ENCODE data around the gene ARHGAP10.
"Not testable (repeated sequence)": the region's sequence is repeated elsewhere in the genome, so short reads cannot be mapped to it uniquely, and the experiment has no call there.

ARHGAP10 gene

DNA sequence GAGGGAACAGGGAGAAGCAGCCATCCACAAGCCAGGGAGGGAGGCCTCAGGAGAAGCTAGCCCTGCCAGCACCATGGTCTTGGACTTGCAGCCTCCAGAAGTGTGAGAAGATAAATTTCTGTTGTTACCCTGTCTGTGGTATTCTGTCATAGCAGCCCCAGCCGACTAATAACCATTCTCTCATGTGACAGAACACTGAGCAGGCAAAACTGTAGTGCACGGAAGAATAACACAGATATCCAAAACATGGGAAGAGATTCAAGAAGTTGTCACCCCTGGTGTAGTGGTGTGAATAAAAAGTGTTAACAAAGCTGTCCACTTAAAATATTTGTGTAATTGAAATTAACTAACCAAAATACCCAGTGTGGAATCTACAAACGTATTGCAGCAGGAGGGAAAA is 265.0 kb downstream of the ARHGAP10 start:
- DNase-seq: no peak

DNA sequence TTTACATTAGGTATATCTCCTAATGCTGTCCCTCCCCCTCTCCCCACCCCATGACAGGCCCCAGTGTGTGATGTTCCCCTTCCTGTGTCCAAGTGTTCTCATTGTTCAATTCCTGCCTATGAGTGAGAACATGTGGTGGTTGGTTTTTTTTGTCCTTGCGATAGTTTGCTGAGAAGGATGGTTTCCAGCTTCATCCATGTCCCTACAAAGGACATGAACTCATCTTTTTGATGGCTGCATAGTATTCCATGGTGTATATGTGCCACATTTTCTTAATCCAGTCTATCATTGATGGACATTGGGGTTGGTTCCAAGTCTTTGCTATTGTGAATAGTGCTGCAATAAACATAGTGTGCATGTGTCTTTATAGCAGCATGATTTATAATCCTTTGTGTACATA is 268.1 kb downstream of the ARHGAP10 start:
- DNase-seq: not testable (repeated sequence)

DNA sequence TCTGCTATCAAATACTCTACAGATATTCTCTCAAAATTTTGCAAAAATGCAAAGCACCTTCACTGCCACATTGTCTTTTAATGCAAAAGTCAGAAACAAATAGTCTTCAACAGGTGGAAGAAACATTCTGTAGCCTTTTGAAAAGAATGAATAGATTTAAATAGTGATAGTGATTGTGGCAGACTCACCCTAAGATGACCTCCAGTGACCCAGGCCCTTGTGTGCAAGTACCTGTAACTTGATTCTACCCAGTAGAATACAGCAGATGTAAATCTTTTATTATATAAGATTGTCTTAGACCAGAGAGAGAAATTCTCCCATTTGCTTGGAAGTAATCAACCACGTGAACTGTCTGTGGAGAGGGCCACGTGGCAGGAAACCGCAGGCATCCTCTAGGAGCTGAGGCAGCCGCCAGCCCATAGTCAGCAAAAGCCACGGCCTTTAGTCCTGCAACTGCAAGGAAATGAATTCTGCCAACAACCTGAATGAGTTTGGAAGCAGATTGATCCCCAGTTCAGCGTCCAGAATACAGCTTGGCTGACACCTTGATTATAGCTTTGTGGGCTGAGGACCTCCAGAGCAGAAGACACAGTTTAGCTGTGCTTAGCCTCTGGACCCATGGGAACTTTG is 272.5 kb downstream of the ARHGAP10 start:
- DNase-seq: no peak

DNA sequence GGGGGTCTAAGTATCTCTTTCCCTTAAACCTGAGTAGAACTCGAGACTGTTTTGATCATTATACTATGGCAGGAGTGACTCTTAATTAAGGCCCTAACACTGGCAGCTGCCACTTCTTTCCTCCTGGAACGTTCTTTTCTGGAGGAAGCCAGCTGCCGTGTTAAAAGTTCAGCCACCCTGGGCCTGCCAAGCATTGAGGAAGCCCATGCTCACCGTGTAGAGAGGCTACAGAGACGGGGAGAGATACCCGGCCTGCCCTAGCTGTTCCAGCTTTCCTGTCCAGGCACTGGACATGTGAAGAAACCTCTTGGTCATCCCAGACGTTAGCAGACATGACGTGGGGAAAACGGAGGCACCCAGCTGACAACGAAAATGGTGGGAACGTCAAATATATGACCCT is 274.1 kb downstream of the ARHGAP10 start:
- no peak for DNase-seq

DNA sequence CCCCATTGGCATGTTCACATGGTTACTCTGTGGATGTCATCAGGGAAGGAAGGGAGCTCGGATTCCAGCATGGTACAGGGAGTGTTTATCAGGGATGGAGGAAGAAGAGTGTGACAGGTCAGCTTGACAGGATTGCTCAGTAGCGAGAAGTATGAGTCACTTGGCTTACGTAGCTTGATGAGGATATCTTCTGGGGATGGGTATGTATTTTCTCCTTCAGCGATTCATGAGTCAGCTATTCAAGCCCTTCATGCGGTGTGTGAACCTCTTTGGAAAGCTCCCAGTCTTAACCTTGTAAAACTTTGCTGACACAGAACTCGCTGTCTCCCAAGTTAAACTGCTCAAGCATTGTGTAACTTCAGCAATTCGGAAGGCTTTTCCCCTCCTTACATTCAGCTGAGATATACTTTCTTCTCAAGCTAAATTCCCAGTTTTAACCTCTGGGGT is 275.4 kb downstream of the ARHGAP10 start:
- DNase-seq: no peak

DNA sequence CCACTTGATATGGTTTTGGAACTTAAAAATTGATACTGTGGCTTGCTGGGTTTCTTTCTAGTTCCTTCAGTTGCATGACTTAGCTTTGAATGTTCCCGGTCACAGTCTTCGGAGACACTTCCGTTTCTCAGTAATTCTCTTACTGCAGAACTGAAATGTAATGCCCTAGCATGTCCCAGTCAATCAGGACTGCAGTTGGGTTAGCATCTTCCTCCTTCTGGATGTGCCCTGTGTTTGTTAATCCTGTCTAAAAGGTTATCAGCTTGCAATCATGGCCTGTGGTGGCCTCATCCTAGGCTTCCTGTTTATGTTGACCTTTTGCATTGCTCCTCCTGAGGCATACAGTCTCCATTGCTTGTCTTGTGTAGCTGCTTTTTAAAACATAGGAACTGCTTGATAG is 275.9 kb downstream of the ARHGAP10 start:
- DNase-seq: no peak

DNA sequence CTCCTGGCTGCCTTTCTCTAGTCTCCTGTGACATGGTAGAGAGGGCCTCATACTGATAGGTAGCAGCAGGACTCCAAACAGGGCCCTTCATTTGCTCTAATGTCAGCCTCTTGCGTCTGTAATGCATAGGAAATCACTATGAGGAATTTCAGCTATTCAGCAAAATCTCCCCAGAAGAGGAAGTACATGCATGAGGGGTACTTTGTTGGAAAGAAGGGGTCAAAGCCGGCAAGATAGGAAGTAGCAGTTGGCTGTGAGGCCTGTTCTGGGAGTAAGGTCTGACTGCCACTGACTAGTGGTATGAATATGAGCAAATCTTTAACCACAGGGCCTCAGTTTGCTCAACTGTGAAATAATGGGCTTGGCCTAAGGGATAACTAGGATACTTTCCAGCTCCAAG is 283.2 kb downstream of the ARHGAP10 start:
- no peak for DNase-seq

DNA sequence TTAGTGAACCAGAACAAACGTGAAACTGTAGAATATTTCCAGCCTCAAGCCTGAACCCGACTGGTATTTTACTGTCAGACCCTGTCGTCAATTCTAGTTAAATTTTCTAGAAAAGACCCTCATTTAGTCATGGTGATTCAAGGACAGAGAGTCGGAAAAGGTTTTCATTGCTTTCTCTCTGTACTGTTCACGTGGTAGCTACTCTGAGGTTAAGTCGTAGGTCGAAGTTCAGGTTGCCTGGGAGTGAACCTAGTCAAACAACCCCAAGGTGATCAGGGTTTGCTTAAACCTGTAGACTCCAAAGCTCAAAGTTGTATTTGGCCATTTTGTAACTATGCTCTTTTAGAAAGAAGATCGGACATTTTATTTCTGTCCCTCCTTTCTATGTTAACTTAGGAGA is 283.6 kb downstream of the ARHGAP10 start:
- no peak for DNase-seq

DNA sequence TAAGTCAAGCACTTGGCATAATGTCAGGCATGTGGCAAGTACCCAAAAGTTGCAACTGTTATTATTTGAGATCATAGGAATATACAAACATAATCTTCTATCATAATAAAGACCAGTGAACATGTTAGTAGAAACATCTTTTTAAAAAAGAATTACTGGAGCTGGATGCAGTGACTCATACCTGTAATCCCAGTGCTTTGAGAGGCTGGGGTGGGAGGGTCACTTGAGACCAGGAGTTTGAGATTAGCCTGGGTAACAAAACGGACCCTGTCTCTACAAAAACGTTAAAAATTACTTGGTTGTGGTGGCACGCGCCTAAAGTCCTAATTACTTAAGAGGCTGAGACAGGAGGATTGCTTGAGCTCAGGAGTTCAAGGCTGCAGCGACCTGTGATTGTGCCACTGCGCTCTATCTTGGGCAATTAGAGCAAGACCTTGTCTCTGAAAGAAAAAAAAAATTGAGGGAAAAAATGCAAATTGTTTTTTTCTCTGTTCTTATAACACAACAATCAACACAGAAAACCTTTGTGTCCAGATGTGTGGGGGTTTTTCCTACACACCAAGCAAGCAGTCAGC is 284.3 kb downstream of the ARHGAP10 start:
- DNase-seq: no peak

DNA sequence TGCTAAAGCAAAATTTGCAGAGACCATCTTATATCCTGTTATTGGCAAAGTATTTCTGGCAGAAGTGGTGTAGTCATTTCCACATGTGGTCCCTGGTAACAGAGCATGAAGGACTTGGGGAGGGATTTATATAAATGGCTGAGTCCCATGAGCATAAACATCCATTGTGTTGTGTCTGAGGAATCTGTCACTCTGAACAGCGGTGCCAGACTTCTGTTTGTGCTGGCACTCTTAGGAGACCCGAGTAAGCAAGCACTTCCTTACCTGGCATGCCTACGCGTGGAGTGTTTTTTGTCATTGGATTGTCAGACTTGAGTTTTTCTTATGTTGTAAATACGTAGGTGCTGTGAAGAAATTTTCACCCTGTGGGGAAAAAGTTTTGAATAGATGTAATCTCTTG is 285.9 kb downstream of the ARHGAP10 start:
- DNase-seq: no peak

DNA sequence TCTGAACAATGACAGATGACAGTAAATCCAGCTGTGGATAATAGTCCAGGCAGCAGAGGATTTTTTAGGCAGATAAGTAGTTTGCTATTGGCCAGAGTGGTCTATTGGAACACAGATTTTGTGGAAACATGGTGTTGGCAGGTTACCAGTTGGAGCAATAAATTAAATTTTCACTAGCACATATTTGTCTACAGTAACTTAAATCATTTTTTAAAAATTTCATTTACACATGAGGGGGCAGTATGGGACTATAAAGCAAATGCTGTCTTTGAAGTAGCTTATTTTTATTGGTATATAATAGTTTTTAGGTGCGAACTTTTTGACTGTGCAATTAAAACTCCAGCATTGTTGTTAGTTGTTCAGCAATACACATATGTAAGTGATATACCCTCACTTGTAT is 289.8 kb downstream of the ARHGAP10 start:
- DNase-seq: no peak

DNA sequence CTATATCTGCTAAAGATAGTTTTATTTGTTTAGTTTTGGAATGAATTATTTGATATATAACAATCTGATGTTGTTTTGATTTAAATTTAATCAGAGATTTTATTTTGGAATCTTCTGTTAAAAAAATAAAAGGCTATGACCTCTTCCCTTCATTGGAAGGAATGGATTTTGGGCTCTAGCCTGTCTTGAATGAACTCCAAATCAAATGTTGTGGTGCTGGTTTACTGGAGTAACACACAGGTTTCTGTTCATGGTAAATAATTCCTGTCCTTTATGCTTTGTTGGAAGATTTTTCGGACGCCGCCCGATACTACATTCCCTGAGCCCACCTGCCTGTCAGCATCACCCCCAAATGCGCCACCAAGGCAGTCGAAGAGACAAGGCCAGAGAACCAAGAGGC is 291.1 kb downstream of the ARHGAP10 start:
- no peak for DNase-seq

DNA sequence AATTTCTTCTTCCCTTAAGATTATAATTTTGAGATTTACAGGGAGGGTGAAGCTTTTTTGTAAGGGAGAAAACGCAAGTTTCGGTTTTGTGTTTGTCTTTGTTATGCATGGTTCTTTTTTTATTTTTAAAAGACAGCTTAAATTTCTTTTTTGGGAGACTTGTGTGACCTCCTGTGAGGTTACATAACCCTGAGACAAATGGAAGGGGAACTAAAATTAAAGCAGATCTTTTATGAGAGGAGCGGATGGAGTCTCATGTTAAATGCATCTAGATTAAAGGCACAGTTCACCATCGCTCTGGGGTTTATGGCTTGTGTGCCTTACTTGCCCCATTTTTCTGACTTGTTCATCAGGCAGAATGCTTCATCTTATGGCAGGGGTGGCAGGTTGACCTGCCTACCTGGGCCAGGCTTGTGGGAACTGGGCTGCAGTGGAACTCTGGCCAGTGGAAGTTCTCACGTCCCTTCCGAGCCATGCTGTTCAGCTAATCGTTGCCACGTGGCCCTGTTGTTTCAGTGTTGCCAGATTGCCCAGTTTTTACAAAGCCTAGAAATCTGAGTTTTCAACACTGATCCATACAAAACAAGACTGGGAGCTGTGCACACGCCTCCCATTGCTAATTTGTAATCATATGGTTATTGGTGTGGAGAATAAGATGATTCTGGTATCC is 291.8 kb downstream of the ARHGAP10 start:
- no peak for DNase-seq

DNA sequence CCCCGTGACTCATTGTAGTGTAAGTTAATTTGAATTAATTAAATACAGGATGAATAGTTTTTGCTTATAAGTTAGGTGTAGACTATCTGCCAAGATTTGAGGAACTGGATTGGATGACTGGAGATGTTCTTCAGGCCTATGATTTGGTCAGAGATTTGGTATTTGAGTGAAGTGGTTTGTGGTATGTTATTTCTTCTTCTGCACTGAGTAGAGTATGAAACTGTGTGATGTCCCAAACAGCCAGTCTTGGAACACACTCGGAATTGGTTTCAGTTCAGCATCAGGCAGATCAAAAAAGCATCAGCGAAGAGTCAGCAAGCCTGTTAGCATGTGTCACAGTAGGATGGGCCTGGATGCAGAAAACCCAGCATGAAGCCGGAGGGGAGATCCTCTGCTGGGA is 294.1 kb downstream of the ARHGAP10 start:
- DNase-seq: no peak

DNA sequence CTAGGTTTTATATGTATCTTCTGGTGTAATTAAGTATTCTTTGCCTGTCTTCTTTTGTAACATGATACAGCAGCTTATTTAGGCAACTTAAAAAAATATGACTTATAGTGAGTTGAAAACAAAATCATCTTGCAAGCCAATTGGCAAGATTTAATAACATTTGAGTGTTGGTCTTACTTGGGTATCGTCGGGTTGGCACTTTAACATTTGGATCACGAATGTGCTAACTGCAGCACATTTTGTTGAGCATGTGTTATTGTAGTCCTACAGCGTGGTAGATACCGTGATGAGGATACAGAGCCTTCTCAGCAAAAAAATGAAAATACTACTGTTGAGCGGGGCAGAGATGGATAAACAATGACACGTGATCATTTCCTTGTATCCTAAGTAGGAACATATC is 295.3 kb downstream of the ARHGAP10 start:
- DNase-seq: no peak

DNA sequence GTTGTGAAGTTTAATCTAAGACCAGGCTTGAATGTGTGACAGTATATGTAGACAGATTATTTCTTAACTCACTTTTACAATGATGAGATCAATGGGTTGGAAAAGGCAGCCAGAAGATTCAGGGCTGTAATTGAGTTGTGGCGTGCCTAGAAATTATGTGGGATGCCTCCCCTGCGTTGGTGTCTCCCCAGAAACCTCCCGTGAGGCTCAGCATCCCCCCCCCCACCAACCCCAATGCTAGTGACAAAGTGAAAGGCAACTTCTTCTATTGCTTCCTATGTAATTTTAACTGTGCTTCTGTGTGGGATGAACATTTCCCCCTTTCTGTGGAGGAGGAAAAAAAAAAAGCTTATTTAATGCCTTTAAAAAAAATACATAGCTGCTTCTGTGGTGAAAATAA is 297.9 kb downstream of the ARHGAP10 start:
- no peak for DNase-seq

DNA sequence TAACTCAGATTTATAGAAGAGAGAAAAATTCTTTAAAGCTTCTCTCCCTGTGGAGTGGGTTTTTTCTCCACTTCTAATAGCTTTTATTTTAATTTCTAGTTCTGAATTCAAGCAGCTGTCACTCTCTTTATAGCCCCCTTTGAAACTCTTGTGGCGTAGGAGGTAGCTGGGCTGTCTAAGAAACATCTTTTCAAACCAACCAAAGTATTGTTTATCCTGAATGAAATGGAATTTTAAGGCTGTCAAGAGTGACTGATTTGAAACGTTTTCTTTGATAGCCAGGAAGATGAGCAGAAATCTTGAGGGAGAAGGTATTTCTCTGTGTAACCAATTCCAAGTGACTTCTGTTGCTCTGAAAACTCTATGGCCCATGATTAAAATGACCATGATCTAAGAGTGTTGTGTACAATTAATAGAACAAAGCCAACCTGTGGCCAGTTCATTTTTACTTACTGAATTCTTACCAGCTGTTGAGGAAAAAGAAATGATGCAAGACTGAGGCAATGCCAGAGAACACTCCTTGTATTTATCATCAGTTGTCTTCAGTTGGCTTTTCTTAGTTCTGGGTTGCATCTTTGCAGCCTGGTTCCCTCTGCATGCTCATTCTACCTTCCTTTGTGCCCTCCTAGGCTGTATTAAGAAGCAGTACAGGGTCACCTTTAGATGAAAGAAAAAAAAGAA is 298.4 kb downstream of the ARHGAP10 start:
- no peak for DNase-seq

DNA sequence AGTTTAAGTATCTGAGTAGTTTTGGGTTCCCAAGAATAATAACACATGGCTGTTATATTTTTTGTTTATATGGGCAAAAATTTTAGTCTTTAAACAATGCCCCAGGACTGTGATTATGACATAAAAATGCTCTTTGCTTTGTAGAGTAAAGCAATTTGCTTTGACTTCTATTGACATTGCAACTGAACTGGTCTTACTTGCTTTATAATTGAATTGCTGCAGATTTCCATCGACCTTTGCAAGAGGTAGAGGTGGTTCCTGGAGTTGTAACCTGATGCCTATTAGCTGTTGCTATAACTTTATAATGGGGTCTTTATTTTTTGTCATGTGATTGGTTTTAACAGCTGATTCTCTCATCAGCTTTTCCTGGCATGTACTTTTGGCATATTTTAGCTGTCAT is 302.9 kb downstream of the ARHGAP10 start:
- no peak for DNase-seq

DNA sequence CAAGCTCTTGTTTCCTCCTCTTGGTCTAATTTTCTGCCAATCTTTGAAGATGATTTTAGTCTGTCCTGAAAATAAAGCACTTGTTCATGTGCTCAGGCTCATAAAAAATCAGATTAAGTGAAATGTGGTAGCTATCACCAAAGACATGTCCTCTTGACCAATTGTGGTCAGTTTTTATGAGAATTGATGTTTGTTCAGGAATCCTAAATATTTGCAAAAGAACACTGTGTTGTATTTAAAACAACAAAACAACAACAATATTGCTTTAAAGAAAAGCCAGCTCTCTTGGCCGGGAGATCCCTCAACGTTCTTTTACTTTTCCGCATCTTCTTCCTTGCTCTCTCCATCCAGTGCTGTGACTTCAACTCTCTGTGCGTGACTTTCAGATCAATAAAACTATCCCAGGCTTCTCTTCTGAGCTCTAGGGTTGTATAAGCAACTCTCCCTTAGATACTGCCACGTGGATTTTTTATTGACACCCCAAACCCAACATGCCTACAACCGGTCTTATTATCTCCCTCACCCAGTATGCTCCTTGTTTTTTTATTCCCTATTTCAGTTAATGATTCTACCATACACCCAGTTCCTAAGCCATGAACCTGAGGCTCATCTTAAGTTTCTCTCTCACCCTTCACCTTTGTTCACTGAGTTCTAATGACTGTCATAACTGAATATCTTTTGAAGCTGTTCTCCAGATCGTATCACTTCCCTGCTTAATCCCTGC is 309.9 kb downstream of the ARHGAP10 start:
- DNase-seq: no peak

DNA sequence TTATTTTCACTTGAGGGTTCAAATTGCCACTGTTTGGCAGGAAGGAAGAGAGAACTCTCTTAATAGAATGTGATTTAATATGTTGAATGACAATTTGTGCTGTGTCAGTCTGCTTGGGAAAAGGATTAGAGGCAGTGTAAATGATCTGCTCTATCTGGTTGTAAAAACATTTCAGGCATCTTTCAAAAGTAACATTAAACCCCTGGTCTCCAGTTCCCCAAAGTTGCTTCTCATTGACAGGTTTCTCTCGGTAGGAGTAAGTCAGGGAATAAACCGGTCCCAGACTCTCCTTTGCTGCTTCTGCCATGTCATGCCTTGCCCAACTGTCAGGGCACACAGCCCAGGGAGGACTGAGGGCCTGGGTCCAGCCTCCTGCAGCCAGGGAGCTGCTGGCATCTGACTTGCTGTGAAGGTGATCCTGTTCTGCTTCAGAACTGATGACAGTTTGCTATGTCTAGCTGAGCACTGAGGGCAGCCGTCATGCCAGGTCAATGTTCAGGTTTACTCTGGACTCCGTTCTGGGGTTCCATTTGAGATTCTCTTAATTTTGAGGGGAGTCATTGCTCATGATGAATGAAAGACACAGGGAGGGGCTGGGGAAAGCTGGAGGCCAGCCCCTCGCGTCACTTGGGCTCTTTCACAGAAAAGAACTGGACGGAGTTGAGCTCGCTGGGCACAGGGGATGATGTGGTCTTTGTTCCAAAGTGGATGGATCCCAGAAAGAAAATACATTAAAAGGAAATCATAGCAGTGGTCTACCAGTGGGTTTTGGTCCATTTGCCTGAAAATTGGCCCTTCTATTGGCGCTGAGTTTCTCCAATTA is 312.4 kb downstream of the ARHGAP10 start:
- DNase-seq: no peak

DNA sequence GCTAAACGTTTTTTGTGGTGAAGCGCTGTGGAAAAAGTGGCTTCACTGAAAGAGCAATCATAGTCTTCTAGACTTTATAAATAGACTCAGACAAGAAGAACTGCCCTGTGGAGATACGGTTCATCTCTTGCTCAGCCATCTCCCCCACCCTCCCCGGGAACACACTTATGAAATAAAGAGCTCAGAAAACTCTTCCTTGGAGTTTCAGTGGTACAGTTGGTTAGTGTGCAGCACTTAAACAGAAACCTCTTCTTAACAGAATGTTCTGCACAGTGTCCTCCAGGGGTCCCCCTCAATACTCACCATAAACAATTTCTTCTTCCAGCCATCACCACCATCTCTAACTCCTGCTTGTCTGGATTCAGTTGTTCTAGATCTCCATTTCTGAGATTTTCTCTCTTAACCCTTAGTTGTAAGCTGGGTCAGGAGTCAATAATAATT is 313.0 kb downstream of the ARHGAP10 start:
- no peak for DNase-seq

DNA sequence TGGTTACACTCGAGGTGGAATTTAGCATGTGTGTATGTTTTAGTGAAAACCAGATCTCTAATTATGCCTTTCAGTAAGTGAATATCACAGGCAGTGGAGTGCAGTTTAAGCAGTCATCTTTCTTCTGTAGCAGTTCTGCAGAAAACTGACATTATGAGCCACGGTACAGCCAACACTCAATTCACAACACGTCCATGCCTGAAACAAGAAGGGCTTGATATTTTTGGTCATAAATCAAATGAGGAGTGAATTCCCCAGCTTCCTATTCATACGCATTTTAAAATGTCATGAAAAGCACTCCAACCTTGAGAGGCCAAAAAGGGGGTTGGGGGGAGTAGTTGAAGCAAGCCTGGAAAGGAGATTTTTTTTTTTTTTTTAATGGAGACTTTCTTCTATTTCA is 316.7 kb downstream of the ARHGAP10 start:
- DNase-seq: no peak

Data from retina (tissue), 1 donor.